ENCODE results near the gene SPON1. TPM values are rescaled to one million over a fixed set of nuclear protein-coding genes. Genes with fewer than 3 reads are reported as not detected.
A peak's percentile ranks its signal among the peaks of the same experiment; 100 is the strongest.

SPON1 gene
- total RNA-seq, 1 experiment from 2014 or later = 6.4 TPM

DNA sequence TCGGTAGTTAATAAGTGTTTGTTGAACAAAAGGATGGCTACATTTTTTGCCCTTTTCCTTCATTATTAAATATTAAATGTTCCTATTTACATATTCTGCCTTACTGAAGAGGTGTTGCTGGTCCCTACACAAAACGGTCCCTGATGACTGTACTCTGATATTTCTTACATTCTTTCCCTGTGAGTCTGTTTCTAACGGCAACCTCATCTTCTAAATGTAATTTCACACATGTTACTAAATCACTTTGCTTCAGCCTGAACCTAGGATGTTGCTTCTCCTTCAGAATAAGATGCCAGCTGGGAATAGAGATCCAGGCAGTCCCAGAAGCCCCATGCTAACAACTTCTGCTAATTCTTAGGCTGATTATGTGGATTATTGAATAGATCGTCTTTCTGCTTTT is 50.3 kb downstream of the SPON1 start (continued):
- TF ChIP-seq, protein P1, sequence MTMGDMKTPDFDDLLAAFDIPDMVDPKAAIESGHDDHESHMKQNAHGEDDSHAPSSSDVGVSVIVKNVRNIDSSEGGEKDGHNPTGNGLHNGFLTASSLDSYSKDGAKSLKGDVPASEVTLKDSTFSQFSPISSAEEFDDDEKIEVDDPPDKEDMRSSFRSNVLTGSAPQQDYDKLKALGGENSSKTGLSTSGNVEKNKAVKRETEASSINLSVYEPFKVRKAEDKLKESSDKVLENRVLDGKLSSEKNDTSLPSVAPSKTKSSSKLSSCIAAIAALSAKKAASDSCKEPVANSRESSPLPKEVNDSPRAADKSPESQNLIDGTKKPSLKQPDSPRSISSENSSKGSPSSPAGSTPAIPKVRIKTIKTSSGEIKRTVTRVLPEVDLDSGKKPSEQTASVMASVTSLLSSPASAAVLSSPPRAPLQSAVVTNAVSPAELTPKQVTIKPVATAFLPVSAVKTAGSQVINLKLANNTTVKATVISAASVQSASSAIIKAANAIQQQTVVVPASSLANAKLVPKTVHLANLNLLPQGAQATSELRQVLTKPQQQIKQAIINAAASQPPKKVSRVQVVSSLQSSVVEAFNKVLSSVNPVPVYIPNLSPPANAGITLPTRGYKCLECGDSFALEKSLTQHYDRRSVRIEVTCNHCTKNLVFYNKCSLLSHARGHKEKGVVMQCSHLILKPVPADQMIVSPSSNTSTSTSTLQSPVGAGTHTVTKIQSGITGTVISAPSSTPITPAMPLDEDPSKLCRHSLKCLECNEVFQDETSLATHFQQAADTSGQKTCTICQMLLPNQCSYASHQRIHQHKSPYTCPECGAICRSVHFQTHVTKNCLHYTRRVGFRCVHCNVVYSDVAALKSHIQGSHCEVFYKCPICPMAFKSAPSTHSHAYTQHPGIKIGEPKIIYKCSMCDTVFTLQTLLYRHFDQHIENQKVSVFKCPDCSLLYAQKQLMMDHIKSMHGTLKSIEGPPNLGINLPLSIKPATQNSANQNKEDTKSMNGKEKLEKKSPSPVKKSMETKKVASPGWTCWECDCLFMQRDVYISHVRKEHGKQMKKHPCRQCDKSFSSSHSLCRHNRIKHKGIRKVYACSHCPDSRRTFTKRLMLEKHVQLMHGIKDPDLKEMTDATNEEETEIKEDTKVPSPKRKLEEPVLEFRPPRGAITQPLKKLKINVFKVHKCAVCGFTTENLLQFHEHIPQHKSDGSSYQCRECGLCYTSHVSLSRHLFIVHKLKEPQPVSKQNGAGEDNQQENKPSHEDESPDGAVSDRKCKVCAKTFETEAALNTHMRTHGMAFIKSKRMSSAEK (CRISPR knock-in tag; IDR thresholded peaks at IDR 0.05; ENCODE audit: borderline replicate concordance) = no peak
- TF ChIP-seq NFYB (CRISPR knock-in tag; conservative IDR thresholded peaks at IDR 0.05; ENCODE audit: low read depth) (no peak), SOX15 (CRISPR knock-in tag; IDR thresholded peaks at IDR 0.05) (no peak), ATF1 (CRISPR knock-in tag; IDR thresholded peaks at IDR 0.05) (no peak)
- TF ChIP-seq, protein P2, sequence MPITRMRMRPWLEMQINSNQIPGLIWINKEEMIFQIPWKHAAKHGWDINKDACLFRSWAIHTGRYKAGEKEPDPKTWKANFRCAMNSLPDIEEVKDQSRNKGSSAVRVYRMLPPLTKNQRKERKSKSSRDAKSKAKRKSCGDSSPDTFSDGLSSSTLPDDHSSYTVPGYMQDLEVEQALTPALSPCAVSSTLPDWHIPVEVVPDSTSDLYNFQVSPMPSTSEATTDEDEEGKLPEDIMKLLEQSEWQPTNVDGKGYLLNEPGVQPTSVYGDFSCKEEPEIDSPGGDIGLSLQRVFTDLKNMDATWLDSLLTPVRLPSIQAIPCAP (CRISPR knock-in tag; IDR thresholded peaks at IDR 0.05) = no peak
- TF ChIP-seq, protein P3, sequence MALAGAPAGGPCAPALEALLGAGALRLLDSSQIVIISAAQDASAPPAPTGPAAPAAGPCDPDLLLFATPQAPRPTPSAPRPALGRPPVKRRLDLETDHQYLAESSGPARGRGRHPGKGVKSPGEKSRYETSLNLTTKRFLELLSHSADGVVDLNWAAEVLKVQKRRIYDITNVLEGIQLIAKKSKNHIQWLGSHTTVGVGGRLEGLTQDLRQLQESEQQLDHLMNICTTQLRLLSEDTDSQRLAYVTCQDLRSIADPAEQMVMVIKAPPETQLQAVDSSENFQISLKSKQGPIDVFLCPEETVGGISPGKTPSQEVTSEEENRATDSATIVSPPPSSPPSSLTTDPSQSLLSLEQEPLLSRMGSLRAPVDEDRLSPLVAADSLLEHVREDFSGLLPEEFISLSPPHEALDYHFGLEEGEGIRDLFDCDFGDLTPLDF (CRISPR knock-in tag; IDR thresholded peaks at IDR 0.05) = no peak
- TF ChIP-seq, protein P4, sequence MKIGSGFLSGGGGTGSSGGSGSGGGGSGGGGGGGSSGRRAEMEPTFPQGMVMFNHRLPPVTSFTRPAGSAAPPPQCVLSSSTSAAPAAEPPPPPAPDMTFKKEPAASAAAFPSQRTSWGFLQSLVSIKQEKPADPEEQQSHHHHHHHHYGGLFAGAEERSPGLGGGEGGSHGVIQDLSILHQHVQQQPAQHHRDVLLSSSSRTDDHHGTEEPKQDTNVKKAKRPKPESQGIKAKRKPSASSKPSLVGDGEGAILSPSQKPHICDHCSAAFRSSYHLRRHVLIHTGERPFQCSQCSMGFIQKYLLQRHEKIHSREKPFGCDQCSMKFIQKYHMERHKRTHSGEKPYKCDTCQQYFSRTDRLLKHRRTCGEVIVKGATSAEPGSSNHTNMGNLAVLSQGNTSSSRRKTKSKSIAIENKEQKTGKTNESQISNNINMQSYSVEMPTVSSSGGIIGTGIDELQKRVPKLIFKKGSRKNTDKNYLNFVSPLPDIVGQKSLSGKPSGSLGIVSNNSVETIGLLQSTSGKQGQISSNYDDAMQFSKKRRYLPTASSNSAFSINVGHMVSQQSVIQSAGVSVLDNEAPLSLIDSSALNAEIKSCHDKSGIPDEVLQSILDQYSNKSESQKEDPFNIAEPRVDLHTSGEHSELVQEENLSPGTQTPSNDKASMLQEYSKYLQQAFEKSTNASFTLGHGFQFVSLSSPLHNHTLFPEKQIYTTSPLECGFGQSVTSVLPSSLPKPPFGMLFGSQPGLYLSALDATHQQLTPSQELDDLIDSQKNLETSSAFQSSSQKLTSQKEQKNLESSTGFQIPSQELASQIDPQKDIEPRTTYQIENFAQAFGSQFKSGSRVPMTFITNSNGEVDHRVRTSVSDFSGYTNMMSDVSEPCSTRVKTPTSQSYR (CRISPR knock-in tag; IDR thresholded peaks at IDR 0.05) = no peak
- TF ChIP-seq, protein P5, sequence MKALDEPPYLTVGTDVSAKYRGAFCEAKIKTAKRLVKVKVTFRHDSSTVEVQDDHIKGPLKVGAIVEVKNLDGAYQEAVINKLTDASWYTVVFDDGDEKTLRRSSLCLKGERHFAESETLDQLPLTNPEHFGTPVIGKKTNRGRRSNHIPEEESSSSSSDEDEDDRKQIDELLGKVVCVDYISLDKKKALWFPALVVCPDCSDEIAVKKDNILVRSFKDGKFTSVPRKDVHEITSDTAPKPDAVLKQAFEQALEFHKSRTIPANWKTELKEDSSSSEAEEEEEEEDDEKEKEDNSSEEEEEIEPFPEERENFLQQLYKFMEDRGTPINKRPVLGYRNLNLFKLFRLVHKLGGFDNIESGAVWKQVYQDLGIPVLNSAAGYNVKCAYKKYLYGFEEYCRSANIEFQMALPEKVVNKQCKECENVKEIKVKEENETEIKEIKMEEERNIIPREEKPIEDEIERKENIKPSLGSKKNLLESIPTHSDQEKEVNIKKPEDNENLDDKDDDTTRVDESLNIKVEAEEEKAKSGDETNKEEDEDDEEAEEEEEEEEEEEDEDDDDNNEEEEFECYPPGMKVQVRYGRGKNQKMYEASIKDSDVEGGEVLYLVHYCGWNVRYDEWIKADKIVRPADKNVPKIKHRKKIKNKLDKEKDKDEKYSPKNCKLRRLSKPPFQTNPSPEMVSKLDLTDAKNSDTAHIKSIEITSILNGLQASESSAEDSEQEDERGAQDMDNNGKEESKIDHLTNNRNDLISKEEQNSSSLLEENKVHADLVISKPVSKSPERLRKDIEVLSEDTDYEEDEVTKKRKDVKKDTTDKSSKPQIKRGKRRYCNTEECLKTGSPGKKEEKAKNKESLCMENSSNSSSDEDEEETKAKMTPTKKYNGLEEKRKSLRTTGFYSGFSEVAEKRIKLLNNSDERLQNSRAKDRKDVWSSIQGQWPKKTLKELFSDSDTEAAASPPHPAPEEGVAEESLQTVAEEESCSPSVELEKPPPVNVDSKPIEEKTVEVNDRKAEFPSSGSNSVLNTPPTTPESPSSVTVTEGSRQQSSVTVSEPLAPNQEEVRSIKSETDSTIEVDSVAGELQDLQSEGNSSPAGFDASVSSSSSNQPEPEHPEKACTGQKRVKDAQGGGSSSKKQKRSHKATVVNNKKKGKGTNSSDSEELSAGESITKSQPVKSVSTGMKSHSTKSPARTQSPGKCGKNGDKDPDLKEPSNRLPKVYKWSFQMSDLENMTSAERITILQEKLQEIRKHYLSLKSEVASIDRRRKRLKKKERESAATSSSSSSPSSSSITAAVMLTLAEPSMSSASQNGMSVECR (CRISPR knock-in tag; IDR thresholded peaks at IDR 0.05; ENCODE audit: borderline replicate concordance) = no peak

DNA sequence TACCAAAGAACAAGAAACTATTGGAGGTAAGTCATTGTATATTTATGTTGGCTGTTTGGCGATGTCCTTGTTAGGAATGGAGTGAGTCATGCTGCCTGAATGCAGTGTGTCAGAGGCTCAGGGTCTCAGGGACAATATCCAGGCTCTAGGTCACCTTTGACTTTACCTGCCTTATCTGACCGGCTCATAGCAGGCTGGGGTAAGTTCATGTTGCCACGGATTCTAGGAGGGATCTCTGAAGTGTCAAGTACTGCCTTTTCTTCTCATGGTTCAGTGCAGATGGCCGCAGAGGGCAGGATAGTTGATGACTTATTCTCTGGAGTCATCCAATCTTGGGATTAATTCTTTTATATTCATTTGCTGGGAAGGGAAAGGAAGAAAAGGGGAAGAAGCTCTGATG is 53.2 kb downstream of the SPON1 start:
- peaks cover 2% of the 10 kb centered on the region for H3K4me1 Mint-ChIP-seq
- H3K27ac Mint-ChIP-seq = no peak overlapping the region
- H3K4me3 Mint-ChIP-seq = no peak overlapping the region
- ChIA-PET CTCF (no interaction called here), POLR2A (no interaction called here)
- H3K36me3 Mint-ChIP-seq = no peaks in the 10 kb centered on the region
- no peaks in the 10 kb centered on the region for H3K27me3 Mint-ChIP-seq (ENCODE audit: low read depth)
- ATAC-seq (peak; percentile 73), DNase-seq (ENCODE audit: low spot score) (no peak)
- H3K9me3 Mint-ChIP-seq = no peaks in the 10 kb centered on the region
- TF ChIP-seq ZNF232 (CRISPR knock-in tag; IDR thresholded peaks at IDR 0.05) (no peak), CBFB (CRISPR knock-in tag; IDR thresholded peaks at IDR 0.05; ENCODE audit: low read depth) (no peak), OVOL2 (CRISPR knock-in tag; IDR thresholded peaks at IDR 0.05; ENCODE audit: borderline replicate concordance) (no peak), ZNF317 (CRISPR knock-in tag; IDR thresholded peaks at IDR 0.05; ENCODE audit: borderline replicate concordance, low read depth) (no peak), NR2C2 (CRISPR knock-in tag; IDR thresholded peaks at IDR 0.05) (no peak), GRHL2 (CRISPR knock-in tag; IDR thresholded peaks at IDR 0.05; ENCODE audit: insufficient replicate concordance, severe bottlenecking) (no peak), ZNF671 (CRISPR knock-in tag; IDR thresholded peaks at IDR 0.05) (no peak)
- TF ChIP-seq, protein P6, sequence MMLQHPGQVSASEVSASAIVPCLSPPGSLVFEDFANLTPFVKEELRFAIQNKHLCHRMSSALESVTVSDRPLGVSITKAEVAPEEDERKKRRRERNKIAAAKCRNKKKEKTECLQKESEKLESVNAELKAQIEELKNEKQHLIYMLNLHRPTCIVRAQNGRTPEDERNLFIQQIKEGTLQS (CRISPR knock-in tag; conservative IDR thresholded peaks at IDR 0.05) = no peak
- TF ChIP-seq, protein P2 (CRISPR knock-in tag; IDR thresholded peaks at IDR 0.05) = no peak
- TF ChIP-seq, protein P3 (CRISPR knock-in tag; IDR thresholded peaks at IDR 0.05) = no peak
- TF ChIP-seq, protein P7, sequence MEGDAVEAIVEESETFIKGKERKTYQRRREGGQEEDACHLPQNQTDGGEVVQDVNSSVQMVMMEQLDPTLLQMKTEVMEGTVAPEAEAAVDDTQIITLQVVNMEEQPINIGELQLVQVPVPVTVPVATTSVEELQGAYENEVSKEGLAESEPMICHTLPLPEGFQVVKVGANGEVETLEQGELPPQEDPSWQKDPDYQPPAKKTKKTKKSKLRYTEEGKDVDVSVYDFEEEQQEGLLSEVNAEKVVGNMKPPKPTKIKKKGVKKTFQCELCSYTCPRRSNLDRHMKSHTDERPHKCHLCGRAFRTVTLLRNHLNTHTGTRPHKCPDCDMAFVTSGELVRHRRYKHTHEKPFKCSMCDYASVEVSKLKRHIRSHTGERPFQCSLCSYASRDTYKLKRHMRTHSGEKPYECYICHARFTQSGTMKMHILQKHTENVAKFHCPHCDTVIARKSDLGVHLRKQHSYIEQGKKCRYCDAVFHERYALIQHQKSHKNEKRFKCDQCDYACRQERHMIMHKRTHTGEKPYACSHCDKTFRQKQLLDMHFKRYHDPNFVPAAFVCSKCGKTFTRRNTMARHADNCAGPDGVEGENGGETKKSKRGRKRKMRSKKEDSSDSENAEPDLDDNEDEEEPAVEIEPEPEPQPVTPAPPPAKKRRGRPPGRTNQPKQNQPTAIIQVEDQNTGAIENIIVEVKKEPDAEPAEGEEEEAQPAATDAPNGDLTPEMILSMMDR (IDR thresholded peaks at IDR 0.05) = no peak
